Kidney tubule cell (primary cell): ENCODE results near the gene MAPT.
"Not testable (repeated sequence)": the region's sequence is repeated elsewhere in the genome, so short reads cannot be mapped to it uniquely, and the experiment has no call there.

Source experiments
- DNase-seq: peaks from one replicate; pipeline ENCODE4 v3.0.0-alpha.2; 2018; ENCODE audit warnings: low spot score

MAPT gene

DNA sequence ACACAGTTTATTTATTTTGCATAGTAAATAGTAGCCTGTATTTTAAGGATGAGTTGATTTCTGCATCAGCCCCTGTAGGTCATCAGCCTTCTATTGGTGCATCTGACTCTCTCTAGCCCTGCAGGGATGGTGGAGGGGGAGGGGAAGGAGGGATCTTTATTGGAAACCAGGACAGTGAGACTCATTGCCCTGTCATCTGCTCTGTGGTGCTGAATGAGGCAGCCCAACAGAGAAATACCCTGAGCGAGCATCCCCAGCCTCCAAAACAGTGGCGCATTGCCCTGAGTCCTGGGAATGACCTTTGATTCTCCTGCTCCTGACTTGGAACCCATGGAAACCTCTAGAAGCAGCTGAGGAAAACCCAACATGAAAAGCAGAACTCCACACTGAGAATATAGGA is 59.2 kb downstream of the MAPT start:
- no peak for DNase-seq

- no peak for DNase-seq
These were observed 60.6 kb downstream of the MAPT start for GRCh38 chr17:45954914-45955313.

DNA sequence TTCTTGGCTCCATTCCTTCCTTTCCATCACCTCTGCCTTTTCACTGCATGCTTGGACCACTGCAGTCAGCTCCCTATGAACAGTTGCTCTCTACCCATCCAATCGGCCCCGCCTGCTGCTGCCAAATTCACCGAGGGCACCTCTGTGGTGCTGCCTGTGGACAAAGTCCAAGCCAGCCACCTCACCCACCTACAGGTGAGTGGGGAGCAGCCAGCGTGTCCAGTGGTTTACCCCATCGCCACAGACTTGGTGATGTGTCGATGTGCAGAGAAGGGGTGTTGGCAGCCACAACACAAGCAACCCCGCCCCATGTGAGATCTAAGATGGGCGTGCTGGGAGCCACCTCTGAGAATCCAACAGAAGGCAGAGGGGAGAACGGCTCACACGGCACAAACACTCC is 61.0 kb downstream of the MAPT start:
- DNase-seq: no peak

GRCh38 chr17:45956090-45956489 is 61.7 kb downstream of the MAPT start:
- no peak for DNase-seq

- not testable (repeated sequence) for DNase-seq
These were observed 62.4 kb downstream of the MAPT start for GRCh38 chr17:45956746-45957145.

DNA sequence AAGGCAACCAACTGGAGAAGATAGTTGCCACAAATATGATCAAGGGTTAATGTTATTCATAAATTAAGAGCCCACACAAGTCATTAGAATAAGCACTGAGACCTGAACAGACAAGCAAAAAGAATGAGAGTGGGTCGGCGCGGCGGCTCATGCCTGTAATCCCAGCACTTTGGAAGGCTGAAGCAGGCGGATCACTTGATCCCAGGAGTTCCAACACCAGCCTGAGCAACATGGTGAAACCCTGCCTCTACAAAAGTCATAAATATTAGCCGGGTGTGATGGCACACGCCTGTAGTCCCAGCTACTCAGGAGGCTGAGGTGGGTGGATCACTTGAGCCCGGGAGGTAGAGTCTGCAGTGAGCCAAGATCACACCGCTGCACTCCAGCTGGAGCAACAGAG is 64.0 kb downstream of the MAPT start:
- DNase-seq: no peak

- no peak for DNase-seq
These were observed 64.8 kb downstream of the MAPT start for GRCh38 chr17:45958994-45959665.

GRCh38 chr17:45960311-45960710 is 66.0 kb downstream of the MAPT start:
- DNase-seq: no peak

DNA sequence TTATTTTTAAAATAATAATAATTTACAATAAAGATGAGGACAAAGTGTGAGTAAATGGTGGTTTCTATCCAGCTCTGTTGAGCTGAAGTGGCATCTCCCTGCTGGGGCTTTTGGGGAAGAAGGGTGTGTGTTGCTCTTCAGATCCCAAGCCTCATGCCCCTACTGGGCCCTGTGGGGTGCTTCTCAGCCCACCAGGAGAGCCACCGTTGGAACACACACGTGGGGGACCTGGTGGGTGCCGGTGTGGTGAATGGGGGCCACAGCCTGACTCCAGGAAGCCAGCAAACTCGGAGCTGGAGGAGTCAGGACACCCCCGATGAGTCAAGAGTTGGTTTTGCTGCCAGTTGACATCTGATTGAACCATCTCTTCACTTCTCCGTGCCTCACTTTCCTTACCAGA is 66.9 kb downstream of the MAPT start:
- no peak for DNase-seq

DNA sequence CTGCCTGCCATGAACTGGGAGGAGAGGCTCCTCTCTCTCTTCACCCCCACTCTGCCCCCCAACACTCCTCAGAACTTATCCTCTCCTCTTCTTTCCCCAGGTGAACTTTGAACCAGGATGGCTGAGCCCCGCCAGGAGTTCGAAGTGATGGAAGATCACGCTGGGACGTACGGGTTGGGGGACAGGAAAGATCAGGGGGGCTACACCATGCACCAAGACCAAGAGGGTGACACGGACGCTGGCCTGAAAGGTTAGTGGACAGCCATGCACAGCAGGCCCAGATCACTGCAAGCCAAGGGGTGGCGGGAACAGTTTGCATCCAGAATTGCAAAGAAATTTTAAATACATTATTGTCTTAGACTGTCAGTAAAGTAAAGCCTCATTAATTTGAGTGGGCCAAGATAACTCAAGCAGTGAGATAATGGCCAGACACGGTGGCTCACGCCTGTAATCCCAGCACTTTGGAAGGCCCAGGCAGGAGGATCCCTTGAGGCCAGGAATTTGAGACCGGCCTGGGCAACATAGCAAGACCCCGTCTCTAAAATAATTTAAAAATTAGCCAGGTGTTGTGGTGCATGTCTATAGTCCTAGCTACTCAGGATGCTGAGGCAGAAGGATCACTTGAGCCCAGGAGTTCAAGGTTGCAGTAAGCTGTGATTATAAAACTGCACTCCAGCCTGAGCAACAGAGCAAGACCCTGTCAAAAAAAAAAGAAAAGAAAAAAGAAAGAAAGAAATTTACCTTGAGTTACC is 68.0 kb downstream of the MAPT start:
- no peak for DNase-seq

GRCh38 chr17:45963283-45963682 is 68.9 kb downstream of the MAPT start:
- no peak for DNase-seq

- DNase-seq: no peak
These were observed 69.5 kb downstream of the MAPT start for GRCh38 chr17:45963889-45964288.

GRCh38 chr17:45964634-45965033 is 70.3 kb downstream of the MAPT start:
- DNase-seq: no peak

DNA sequence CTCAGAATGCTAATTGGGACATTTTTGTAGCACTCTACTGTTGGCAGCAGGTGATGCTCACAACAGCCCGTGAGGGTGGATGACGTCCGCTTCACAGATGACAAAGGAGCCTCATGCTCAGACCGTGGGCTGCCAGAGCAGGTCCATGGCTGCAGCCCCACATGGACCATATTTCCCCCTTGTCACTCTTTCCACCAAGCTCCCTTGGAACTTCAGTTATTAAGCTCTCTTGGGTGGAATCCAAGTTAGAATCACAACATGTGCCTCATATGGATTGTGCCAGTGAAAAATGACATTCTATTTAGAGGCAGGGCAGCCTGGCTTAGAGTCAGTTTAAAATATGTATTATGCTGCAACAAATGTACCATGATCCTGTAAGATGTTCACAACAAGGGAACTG is 71.5 kb downstream of the MAPT start:
- DNase-seq: no peak

DNA sequence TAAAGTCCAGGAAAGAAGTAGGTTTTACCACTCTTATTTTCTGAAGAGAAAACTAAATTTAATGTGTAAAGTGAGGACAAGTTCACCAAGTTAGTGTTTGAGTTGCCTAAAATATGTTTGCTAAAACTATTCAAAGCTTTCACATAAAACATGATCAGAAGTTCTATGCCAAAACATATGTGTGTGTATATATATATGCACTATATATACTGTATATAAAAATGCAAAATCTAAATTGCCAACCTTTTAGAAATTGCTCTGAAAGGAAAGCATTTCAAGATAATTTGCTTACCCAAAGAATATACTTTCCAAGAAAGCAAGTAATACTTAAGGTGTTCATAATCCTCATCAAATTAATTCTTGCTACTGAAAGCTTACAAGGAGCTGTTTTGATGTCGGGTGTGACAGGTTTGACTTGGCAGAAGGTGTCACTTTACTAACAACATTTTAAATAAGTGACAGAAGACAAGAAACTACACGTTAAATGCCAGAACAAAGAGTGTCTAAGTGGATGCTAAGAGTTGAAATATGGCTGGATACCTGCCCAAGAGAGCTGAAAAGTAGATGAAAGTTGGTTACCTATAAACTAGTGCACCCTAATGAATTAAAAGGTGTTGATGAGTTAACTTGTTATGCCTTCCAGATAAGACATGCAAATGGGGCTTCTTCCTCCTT is 72.4 kb downstream of the MAPT start:
- no peak for DNase-seq

- no peak for DNase-seq
These were observed 73.0 kb downstream of the MAPT start for GRCh38 chr17:45967378-45967777.

GRCh38 chr17:45968732-45969131 is 74.4 kb downstream of the MAPT start:
- DNase-seq: no peak

DNA sequence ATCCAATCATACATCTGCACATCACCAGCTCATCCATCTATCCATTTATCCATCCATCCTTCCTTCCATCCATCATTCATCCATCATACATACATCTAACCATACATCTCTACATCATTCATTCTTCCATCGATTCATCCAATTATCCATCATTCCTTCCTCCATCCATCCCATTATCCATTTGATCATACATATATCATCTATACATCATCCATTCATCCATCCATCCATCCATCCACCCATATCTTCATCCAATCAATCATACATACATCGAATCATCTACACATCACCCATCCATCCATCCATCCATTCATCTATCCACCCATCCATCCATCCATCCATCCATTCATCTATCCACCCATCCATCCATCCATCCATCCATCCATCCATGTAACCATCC is 75.4 kb downstream of the MAPT start:
- DNase-seq: no peak

DNA sequence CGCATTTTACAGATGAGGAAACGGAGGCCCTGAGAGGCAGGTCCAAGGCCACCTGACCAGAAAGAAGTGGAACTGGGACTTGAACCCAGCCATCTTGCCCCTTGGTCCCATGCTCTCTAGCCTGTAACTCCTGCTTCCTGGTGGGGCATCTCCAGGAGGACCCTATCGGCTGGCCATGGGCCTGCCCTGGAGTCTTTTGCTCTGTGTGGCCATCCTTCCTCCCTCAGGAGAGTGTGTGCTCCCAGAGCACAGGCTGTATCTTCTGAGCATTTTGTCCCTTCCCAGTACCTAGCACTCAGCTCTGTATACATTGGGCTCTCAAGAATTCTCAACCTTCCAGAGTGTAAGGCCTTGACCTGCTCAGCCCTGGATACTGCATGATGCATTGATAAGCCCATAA is 76.3 kb downstream of the MAPT start:
- DNase-seq: no peak

DNA sequence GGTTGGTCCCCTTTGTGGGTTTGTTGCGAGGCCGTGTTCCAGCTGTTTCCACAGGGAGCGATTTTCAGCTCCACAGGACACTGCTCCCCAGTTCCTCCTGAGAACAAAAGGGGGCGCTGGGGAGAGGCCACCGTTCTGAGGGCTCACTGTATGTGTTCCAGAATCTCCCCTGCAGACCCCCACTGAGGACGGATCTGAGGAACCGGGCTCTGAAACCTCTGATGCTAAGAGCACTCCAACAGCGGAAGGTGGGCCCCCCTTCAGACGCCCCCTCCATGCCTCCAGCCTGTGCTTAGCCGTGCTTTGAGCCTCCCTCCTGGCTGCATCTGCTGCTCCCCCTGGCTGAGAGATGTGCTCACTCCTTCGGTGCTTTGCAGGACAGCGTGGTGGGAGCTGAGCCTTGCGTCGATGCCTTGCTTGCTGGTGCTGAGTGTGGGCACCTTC is 77.4 kb downstream of the MAPT start:
- DNase-seq: no peak

GRCh38 chr17:45972531-45972930 is 78.2 kb downstream of the MAPT start:
- no peak for DNase-seq

DNA sequence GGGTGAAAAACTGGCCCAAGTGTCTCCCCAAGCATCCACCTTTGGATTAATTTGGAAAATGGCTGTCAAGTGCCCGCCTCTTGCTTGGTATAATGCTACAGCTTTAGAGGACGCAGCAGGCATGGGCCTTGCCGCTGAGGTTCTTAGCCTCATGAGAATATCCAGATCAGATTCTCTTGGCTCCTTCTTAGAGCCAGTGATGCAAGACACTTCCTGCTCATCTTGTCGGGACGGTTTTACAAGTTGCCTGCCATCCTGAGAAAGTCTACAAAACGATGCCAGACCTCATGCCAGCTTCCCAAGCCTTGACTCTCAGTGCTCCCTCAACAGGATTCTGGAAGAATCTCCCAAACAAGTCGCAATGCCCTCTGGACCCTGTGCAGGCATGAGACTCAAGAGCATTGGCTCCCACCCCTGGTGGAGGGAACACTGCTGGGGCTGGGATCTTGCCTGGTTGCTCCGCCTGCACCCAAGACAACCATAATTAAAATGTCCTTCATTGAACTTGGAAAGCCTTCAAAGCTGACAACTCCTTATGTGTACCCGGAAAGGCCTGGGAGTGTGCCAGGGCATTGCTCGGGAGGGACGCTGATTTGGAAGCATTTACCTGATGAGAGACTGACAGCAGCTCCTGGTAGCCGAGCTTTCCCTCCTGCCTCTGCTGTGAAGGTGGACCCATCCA is 78.9 kb downstream of the MAPT start:
- DNase-seq: no peak
